GM23338 (cell line): ENCODE data around the gene FUT2. TPM values are rescaled to one million over a fixed set of nuclear protein-coding genes. Genes with fewer than 3 reads are reported as not detected.

Experiments
- ATAC-seq: fragments of 200-7000 bp; cut with Tn5 transposase; 3 replicates; pipeline ENCODE4 v1.9.1; 2020
- DNase-seq: peaks from one replicate; pipeline ENCODE4 v3.0.0-alpha.2; 2015; ENCODE audit warnings: low spot score
- H2AFZ ChIP-seq: fragments of 200-600 bp; sonication (generic); 2 replicates; pipeline ENCODE4 v1.8.0; 2016; ENCODE audit warnings: antibody characterized with exemption, mild to moderate bottlenecking, moderate library complexity
- H3F3A ChIP-seq: fragments of 200-600 bp; sonication (generic); replicated peaks from 2 replicates; pipeline ENCODE4 v1.8.0; 2017; ENCODE audit warnings: antibody characterized with exemption, mixed run types, low read depth
- H3K27ac ChIP-seq: fragments of 200-600 bp; sonication (generic); 2 replicates; pipeline ENCODE4 v1.6.1; 2016; ENCODE audit warnings: low read depth
- H3K27me3 ChIP-seq: fragments of 200-600 bp; sonication (generic); 2 replicates; pipeline ENCODE4 v1.8.0; 2016; ENCODE audit warnings: mild to moderate bottlenecking, mixed run types, moderate library complexity; ENCODE audit not compliant: insufficient read depth
- H3K36me3 ChIP-seq: fragments of 200-600 bp; sonication (generic); 2 replicates; pipeline ENCODE4 v1.8.0; 2016; ENCODE audit warnings: mild to moderate bottlenecking; ENCODE audit not compliant: insufficient read depth
- H3K4me1 ChIP-seq: fragments of 200-600 bp; sonication (generic); 2 replicates; pipeline ENCODE4 v1.8.0; 2016; ENCODE audit warnings: mild to moderate bottlenecking, moderate library complexity; ENCODE audit not compliant: insufficient read depth
- H3K4me2 ChIP-seq: fragments of 200-600 bp; sonication (generic); 2 replicates; pipeline ENCODE4 v1.7.1; 2017; ENCODE audit warnings: mixed run types
- H3K4me3 ChIP-seq: fragments of 200-600 bp; sonication (generic); 2 replicates; pipeline ENCODE4 v1.6.1; 2016; ENCODE audit warnings: mixed run types
- H3K79me2 ChIP-seq: fragments of 200-600 bp; sonication (generic); replicated peaks from 2 replicates; pipeline ENCODE4 v1.8.0; 2017; ENCODE audit warnings: mild to moderate bottlenecking; ENCODE audit not compliant: insufficient read depth
- H3K9me2 ChIP-seq: fragments of 200-600 bp; sonication (generic); 2 replicates; pipeline ENCODE4 v1.8.0; 2017; ENCODE audit not compliant: insufficient read depth
- H4K20me1 ChIP-seq: fragments of 200-600 bp; sonication (generic); replicated peaks from 2 replicates; pipeline ENCODE4 v1.8.0; 2017; ENCODE audit warnings: mild to moderate bottlenecking; ENCODE audit not compliant: insufficient read depth
- H3K27ac Mint-ChIP-seq: 2 replicates; pipeline ENCODE4 v1.8.0; 2020; ENCODE audit warnings: inconsistent platforms, mild to moderate bottlenecking, moderate library complexity, mixed read lengths
- H3K27me3 Mint-ChIP-seq: 3 replicates; pipeline ENCODE4 v1.8.0; 2022; ENCODE audit warnings: low read depth, mild to moderate bottlenecking, moderate library complexity, mixed read lengths, inconsistent platforms; ENCODE audit not compliant: insufficient read depth, poor library complexity
- H3K36me3 Mint-ChIP-seq: 3 replicates; pipeline ENCODE4 v1.8.0; 2021; ENCODE audit warnings: low read depth, mild to moderate bottlenecking, inconsistent platforms, moderate library complexity, mixed read lengths
- H3K4me1 Mint-ChIP-seq: 3 replicates; pipeline ENCODE4 v1.8.0; 2020; ENCODE audit warnings: mild to moderate bottlenecking, inconsistent platforms, mixed read lengths
- H3K4me3 Mint-ChIP-seq: 3 replicates; pipeline ENCODE4 v1.8.0; 2021; ENCODE audit warnings: moderate library complexity, mild to moderate bottlenecking, inconsistent platforms, mixed read lengths
- H3K9me3 Mint-ChIP-seq: 3 replicates; pipeline ENCODE4 v1.8.0; 2020; ENCODE audit warnings: moderate library complexity, mild to moderate bottlenecking, inconsistent platforms, mixed read lengths
- CREB1 ChIP-seq: fragments of 250-450 bp; sonication (Bioruptor Pico); IDR thresholded peaks from 2 replicates; pipeline ENCODE4 v1.5.0; 2020; ENCODE audit warnings: low read depth, mild to moderate bottlenecking, moderate library complexity
- ETS1 ChIP-seq: IDR thresholded peaks from 2 replicates; pipeline ENCODE4 v1.6.1; 2016; ENCODE audit warnings: antibody characterized with exemption
- EZH2 ChIP-seq: fragments of 200-600 bp; sonication (generic); IDR thresholded peaks from one replicate; pipeline ENCODE4 v1.8.0; 2017; ENCODE audit warnings: antibody characterized with exemption, mild to moderate bottlenecking, low read depth; ENCODE audit not compliant: unreplicated experiment
- EZH2phosphoT487 ChIP-seq: fragments of 200-600 bp; sonication (generic); IDR thresholded peaks from one replicate; pipeline ENCODE4 v1.8.1; 2018; ENCODE audit warnings: antibody characterized with exemption; ENCODE audit not compliant: unreplicated experiment
- JUNB ChIP-seq: IDR thresholded peaks from one replicate; pipeline ENCODE4 v1.6.1; 2016; ENCODE audit warnings: antibody characterized with exemption; ENCODE audit not compliant: unreplicated experiment
- NANOG ChIP-seq: IDR thresholded peaks from 2 replicates; pipeline ENCODE4 v1.6.1; 2016; ENCODE audit warnings: antibody characterized with exemption, borderline replicate concordance
- POLR2AphosphoS5 ChIP-seq: IDR thresholded peaks from 2 replicates; pipeline ENCODE4 v1.6.1; 2016; ENCODE audit warnings: antibody characterized with exemption, low read depth
- REST ChIP-seq: IDR thresholded peaks from one replicate; pipeline ENCODE4 v1.6.1; 2018; ENCODE audit warnings: antibody characterized with exemption; ENCODE audit not compliant: unreplicated experiment
- STAT1 ChIP-seq: IDR thresholded peaks from one replicate; pipeline ENCODE4 v1.6.1; 2016; ENCODE audit warnings: antibody characterized with exemption; ENCODE audit not compliant: unreplicated experiment
- ZNF114 ChIP-seq: fragments of 250-450 bp; sonication (Bioruptor Pico); IDR thresholded peaks from 2 replicates; pipeline ENCODE4 v1.5.0; 2020; ENCODE audit warnings: mild to moderate bottlenecking, moderate library complexity
- ZNF331 ChIP-seq: fragments of 250-450 bp; sonication (Bioruptor Pico); IDR thresholded peaks from 2 replicates; pipeline ENCODE4 v1.5.0; 2020; ENCODE audit warnings: low read depth, mild to moderate bottlenecking, moderate library complexity
- ZNF462 ChIP-seq: fragments of 250-450 bp; sonication (Bioruptor Pico); IDR thresholded peaks from 2 replicates; pipeline ENCODE4 v1.5.0; 2020; ENCODE audit warnings: mild to moderate bottlenecking, moderate library complexity
- polyA plus RNA-seq: library from polyadenylated mRNA; unstranded; fragments of >200 nt; fragmentation: Nextera tagmentation; extraction: Ambion mirVana; gene quantifications from 2 replicates; pipeline ENCODE4 v1.2.1, GENCODE V29; 2016
- total RNA-seq: library from RNA; depleted of rRNA; stranded (reverse); fragments of >200 nt; shearing (Covaris generic); gene quantifications from 2 replicates; pipeline ENCODE4 v1.2.3, GENCODE V29; 2014
- TF ChIP-seq, protein P1 (sequence below), 2 experiments: fragments of 200-600 bp in 1 of 2; sonication (generic) in 1 of 2; conservative IDR thresholded peaks; 2 replicates each; pipeline versions ENCODE4 v1.5.1 to v1.6.1; 2016 to 2017; ENCODE audit warnings: antibody characterized with exemption in 2 of 2, low read depth in 2 of 2, mild to moderate bottlenecking in 2 of 2, moderate library complexity in 1 of 2

FUT2 gene
- total and polyA plus RNA-seq, 2 experiments from 2014 or later, result 5.0 to 5.6 TPM

DNA sequence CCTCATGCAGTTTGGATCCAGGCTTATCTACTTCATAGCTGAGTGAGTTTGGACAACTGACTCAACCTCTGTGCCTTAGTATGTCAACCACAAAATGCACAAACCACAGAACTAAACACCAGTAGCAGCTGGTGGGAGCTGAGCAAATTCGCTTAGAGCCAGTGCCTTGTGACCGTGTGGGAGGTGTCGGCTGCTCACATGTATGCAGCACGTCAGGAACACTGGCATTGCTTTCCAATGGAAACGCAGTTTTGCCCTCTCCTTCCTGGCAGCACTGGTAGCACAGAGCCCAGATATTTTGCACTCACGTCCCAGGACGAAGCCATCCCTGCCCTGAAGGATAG, 14.7 kb upstream of the FUT2 start:
- Mint-ChIP-seq H3K4me1 (no peaks in the 10 kb centered on the region), H3K27ac (no peak overlapping the region), H3K27me3 (peaks cover 2% of the 10 kb centered on the region), H3K4me3 (no peak overlapping the region), H3K9me3 (no peaks in the 10 kb centered on the region), H3K36me3 (no peaks in the 10 kb centered on the region)
- Histone ChIP-seq H3K36me3 (no peaks in the 10 kb centered on the region), H3K27me3 (no peaks in the 10 kb centered on the region), H3K9me2 (no peaks in the 10 kb centered on the region), H2AFZ (no peak overlapping the region; the same call in 1 of the 2 replicates), H3K79me2 (no peaks in the 10 kb centered on the region), H4K20me1 (no peaks in the 10 kb centered on the region), H3K27ac (no peak overlapping the region), H3F3A (no peaks in the 10 kb centered on the region), H3K4me3 (no peak overlapping the region), H3K4me1 (no peaks in the 10 kb centered on the region), H3K4me2 (no peak overlapping the region)
- TF ChIP-seq ZNF331 (CRISPR knock-in tag), result no peak
- TF ChIP-seq POLR2AphosphoS5, result no peak
- TF ChIP-seq ETS1, result no peak
- TF ChIP-seq JUNB, result no peak
- TF ChIP-seq EZH2phosphoT487, result no peak
- no peak for TF ChIP-seq CREB1
- TF ChIP-seq EZH2, result no peak
- no peak for TF ChIP-seq ZNF462 (CRISPR knock-in tag)
- no peak for TF ChIP-seq NANOG
- no peak for TF ChIP-seq ZNF114
- TF ChIP-seq STAT1, result no peak
- TF ChIP-seq, protein P1, sequence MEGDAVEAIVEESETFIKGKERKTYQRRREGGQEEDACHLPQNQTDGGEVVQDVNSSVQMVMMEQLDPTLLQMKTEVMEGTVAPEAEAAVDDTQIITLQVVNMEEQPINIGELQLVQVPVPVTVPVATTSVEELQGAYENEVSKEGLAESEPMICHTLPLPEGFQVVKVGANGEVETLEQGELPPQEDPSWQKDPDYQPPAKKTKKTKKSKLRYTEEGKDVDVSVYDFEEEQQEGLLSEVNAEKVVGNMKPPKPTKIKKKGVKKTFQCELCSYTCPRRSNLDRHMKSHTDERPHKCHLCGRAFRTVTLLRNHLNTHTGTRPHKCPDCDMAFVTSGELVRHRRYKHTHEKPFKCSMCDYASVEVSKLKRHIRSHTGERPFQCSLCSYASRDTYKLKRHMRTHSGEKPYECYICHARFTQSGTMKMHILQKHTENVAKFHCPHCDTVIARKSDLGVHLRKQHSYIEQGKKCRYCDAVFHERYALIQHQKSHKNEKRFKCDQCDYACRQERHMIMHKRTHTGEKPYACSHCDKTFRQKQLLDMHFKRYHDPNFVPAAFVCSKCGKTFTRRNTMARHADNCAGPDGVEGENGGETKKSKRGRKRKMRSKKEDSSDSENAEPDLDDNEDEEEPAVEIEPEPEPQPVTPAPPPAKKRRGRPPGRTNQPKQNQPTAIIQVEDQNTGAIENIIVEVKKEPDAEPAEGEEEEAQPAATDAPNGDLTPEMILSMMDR (conservative IDR thresholded peaks at IDR 0.05; ENCODE audit: low read depth in 2 of 2), result no peak
- no peak for TF ChIP-seq REST
- ATAC-seq (no peak), DNase-seq (no peak)
